ENCODE results near the gene OSBPL8. TPM values are rescaled to one million over a fixed set of nuclear protein-coding genes. Genes with fewer than 3 reads are reported as not detected.
A peak's percentile ranks its signal among the peaks of the same experiment; 100 is the strongest.

Gene OSBPL8
- total RNA-seq, 5 donors from 2014 or later (not counting 1 experiment from before 2014, with no cell fraction given) = 122 to 152 (median 130) TPM

DNA sequence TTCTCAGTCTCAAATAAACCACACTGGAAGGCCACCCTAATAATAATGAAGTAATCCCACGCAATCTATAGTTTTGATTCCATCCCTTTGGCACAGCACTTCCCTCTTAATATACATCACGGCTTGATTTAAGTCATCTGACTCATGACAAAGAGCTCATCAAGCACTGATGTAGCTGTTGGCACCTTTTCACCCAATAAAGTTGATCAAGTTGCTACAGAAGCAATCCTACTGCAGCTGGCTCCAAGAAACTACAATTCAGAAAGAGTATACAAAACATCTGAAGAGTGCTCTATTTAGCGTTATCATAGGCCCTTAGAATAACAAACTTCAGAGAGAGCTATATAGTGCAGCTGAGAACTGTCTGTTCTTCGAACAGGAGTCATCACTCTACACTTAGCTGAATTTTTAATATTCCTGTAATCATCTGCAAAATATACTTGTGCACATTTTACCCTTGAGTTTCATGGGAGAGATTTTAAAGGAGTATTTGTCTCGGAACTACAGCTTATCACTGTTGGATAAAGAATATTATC, 94.9 kb downstream of the OSBPL8 start:
- ATAC-seq (replicated peaks in 1 of 4) = no peak
- Mint-ChIP-seq H3K4me1 (peaks cover 33 to 50% (median 46%) of the 10 kb centered on the region in 3 donors), H3K27ac (no peak overlapping the region), H3K27me3 (no peaks in the 10 kb centered on the region), H3K36me3 (peaks cover 7% of the 10 kb centered on the region), H3K4me3 (no peak overlapping the region), H3K9me3 (no peaks in the 10 kb centered on the region)
- WGBS (ENCODE audit: insufficient coverage) = 95% methylated on average over 2 of the region's 5 CpGs
- ChIA-PET POLR2A (interaction anchor here in 1 of 2 donors (0.5 kb wide), 1 partner anchor 29 kb away, joined by 3 read pairs; no protein-coding TSS in a partner anchor), CTCF (interaction anchor here in 1 of 2 donors (1.6 kb wide), 1 partner anchor 122 kb away, joined by 4 read pairs; no protein-coding TSS in a partner anchor)
- Histone ChIP-seq H3K9me3 (no peaks in the 10 kb centered on the region), H3K27ac (ENCODE audit: low read length) (no peak overlapping the region), H3K27me3 (replicated peaks in 1 of 2; ENCODE audit: control insufficient read depth in 2 of 2, extremely low read depth in 1 of 2, insufficient read depth in 2 of 2, low read length in 1 of 2) (no peaks in the 10 kb centered on the region), H3K36me3 (ENCODE audit: control insufficient read depth in 2 of 2, extremely low read depth in 1 of 2, insufficient read depth in 1 of 2, low read length in 1 of 2) (no peaks in the 10 kb centered on the region), H3K4me3 (ENCODE audit: control insufficient read depth in 1 of 2, extremely low read depth in 1 of 2, low read length in 1 of 2) (no peak overlapping the region), H3K4me1 (ENCODE audit: control insufficient read depth in 1 of 2, extremely low read depth in 1 of 2, insufficient read depth in 2 of 2, low read length in 2 of 2) (no peaks in the 10 kb centered on the region)
- DNase-seq = no peak

DNA sequence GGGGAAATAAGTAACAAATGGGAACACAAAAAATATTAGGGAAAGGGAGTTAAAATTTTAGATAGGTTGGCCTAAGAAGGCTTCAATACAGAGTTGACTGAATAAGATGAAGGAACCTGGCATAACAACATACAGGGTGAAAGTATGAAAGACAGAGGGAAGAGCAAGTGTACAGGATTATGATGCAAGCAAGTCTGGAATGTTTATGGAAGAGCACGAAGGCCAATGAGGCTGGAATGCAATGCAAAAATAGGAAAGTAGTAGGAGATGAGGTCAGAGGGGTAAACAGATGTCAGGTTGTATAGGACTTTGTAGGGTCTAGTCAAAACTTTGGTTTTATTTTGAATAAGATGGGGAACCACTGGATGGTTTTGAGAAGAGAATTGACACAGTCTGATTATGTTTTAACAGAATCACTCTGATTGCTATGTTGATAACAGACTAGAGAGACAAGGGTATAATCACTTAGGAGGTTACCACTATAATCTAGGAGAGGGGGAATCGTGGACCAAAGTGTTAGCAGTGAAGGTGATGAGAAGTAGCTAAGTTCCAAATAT, 96.8 kb downstream of the OSBPL8 start:
- POLR2A ChIA-PET = interaction anchor here in 1 of 2 donors (1.0 kb wide), 1 partner anchor 24 kb away, joined by 7 read pairs; no protein-coding TSS in a partner anchor
- no peak overlapping the region for H3K27ac ChIP-seq (ENCODE audit: low read length)
- DNase-seq (no peak), ATAC-seq (replicated peaks in 1 of 4) (no peak)
- peaks cover 7% of the 10 kb centered on the region for H3K36me3 Mint-ChIP-seq
- peak overlapping the region; percentile 11 to 24 for H3K27ac Mint-ChIP-seq
- H3K9me3 Mint-ChIP-seq = no peaks in the 10 kb centered on the region
- no peaks in the 10 kb centered on the region for H3K9me3 ChIP-seq
- peaks cover 2 to 3% of the 10 kb centered on the region in 2 experiments for H3K4me1 ChIP-seq (ENCODE audit: control insufficient read depth in 1 of 2, extremely low read depth in 1 of 2, insufficient read depth in 2 of 2, low read length in 2 of 2)
- peaks cover 44 to 60% (median 58%) of the 10 kb centered on the region in 3 donors for H3K4me1 Mint-ChIP-seq
- no peak overlapping the region for H3K4me3 Mint-ChIP-seq
- no peaks in the 10 kb centered on the region for H3K36me3 ChIP-seq (ENCODE audit: control insufficient read depth in 2 of 2, extremely low read depth in 1 of 2, insufficient read depth in 1 of 2, low read length in 1 of 2)
- H3K27me3 ChIP-seq (replicated peaks in 1 of 2; ENCODE audit: control insufficient read depth in 2 of 2, extremely low read depth in 1 of 2, insufficient read depth in 2 of 2, low read length in 1 of 2) = no peaks in the 10 kb centered on the region
- no peak overlapping the region for H3K4me3 ChIP-seq (ENCODE audit: control insufficient read depth in 1 of 2, extremely low read depth in 1 of 2, low read length in 1 of 2)
- H3K27me3 Mint-ChIP-seq = no peaks in the 10 kb centered on the region
- 75% methylated on average over 2 of the region's 2 CpGs for WGBS (ENCODE audit: insufficient coverage)
- CTCF ChIA-PET = interaction anchor here in 1 of 2 donors (0.7 kb wide), 1 partner anchor 88 kb away, joined by 4 read pairs; no protein-coding TSS in a partner anchor

DNA sequence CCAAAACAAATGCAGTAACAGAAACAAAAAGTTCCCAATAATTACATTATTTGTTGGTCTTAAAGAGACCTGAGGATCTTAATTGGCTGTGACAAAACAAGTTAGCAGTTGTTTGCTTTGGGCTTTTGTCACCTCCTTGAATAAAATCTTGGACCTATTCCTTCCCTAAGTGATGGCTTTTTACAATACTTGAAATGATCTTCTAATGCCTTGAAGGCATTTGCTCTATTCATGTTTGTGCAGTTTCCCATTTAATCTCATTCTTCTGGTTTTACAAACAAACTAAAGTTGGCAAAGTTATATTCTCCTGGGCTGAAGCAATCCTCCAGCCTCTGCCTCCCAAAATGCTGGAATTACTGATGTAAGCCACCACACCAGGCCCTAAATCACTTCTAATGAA, 98.8 kb downstream of the OSBPL8 start:
- Histone ChIP-seq H3K4me3 (ENCODE audit: control insufficient read depth in 1 of 2, extremely low read depth in 1 of 2, low read length in 1 of 2) (no peak overlapping the region), H3K9me3 (no peaks in the 10 kb centered on the region), H3K36me3 (ENCODE audit: control insufficient read depth in 2 of 2, extremely low read depth in 1 of 2, insufficient read depth in 1 of 2, low read length in 1 of 2) (no peaks in the 10 kb centered on the region), H3K27me3 (replicated peaks in 1 of 2; ENCODE audit: control insufficient read depth in 2 of 2, extremely low read depth in 1 of 2, insufficient read depth in 2 of 2, low read length in 1 of 2) (no peaks in the 10 kb centered on the region), H3K4me1 (ENCODE audit: control insufficient read depth in 1 of 2, extremely low read depth in 1 of 2, insufficient read depth in 2 of 2, low read length in 2 of 2) (peaks cover 10% of the 10 kb centered on the region in 2 experiments), H3K27ac (ENCODE audit: low read length) (no peak overlapping the region)
- Mint-ChIP-seq H3K4me1 (peaks cover 58 to 66% (median 65%) of the 10 kb centered on the region in 3 donors), H3K4me3 (no peak overlapping the region), H3K36me3 (peaks cover 4% of the 10 kb centered on the region), H3K27ac (peak overlapping the region; percentile 56 to 81), H3K9me3 (no peaks in the 10 kb centered on the region), H3K27me3 (no peaks in the 10 kb centered on the region)
- ATAC-seq (replicated peaks in 1 of 4) (no peak), DNase-seq (no peak)
- ChIA-PET POLR2A (no interaction called here), CTCF (interaction anchor here in 1 of 2 donors (0.7 kb wide), 2 partner anchors 14 to 934 kb away, joined by 3 to 4 read pairs; no protein-coding TSS in a partner anchor)

DNA sequence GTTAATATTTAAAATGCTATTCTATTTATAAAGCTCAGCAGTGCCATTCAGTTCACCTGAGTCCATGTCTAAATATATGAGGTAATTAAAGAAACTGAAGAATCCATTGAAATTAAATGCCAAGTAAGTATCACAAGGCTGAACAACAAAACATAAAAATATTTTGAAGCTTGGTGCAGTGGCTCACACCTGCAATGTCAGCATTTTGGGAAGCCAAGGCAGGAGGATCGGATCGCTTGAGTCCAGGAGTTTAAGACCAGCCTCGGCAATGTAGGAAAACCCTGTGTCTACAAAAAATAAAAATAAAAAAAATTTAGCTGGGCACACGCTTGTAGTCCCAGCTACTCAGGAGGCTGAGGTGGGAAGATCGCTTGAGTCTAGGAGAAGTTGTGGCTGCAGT, 101.8 kb downstream of the OSBPL8 start:
- Histone ChIP-seq H3K36me3 (ENCODE audit: control insufficient read depth in 2 of 2, extremely low read depth in 1 of 2, insufficient read depth in 1 of 2, low read length in 1 of 2) (no peaks in the 10 kb centered on the region), H3K27me3 (replicated peaks in 1 of 2; ENCODE audit: control insufficient read depth in 2 of 2, extremely low read depth in 1 of 2, insufficient read depth in 2 of 2, low read length in 1 of 2) (no peaks in the 10 kb centered on the region), H3K27ac (ENCODE audit: low read length) (peak overlapping the region; percentile 70), H3K9me3 (no peaks in the 10 kb centered on the region), H3K4me3 (ENCODE audit: control insufficient read depth in 1 of 2, extremely low read depth in 1 of 2, low read length in 1 of 2) (no peak overlapping the region), H3K4me1 (ENCODE audit: control insufficient read depth in 1 of 2, extremely low read depth in 1 of 2, insufficient read depth in 2 of 2, low read length in 2 of 2) (peaks cover 10% of the 10 kb centered on the region in 2 experiments)
- Mint-ChIP-seq H3K9me3 (no peaks in the 10 kb centered on the region), H3K4me1 (peaks cover 54 to 60% (median 55%) of the 10 kb centered on the region in 3 donors), H3K27me3 (no peaks in the 10 kb centered on the region), H3K36me3 (peaks cover 1% of the 10 kb centered on the region), H3K27ac (peak overlapping the region; percentile 58 to 68), H3K4me3 (no peak overlapping the region)
- ChIA-PET CTCF (interaction anchor here in 1 of 2 donors (0.6 kb wide), 1 partner anchor 966 kb away, joined by 3 read pairs; no protein-coding TSS in a partner anchor), POLR2A (interaction anchor here in 1 of 2 donors (0.5 kb wide), 1 partner anchor 438 kb away, joined by 5 read pairs; no protein-coding TSS in a partner anchor)
- 100% methylated on average over 4 of the region's 5 CpGs for WGBS (ENCODE audit: insufficient coverage)
- DNase-seq (no peak), ATAC-seq (replicated peaks in 1 of 4) (no peak)

DNA sequence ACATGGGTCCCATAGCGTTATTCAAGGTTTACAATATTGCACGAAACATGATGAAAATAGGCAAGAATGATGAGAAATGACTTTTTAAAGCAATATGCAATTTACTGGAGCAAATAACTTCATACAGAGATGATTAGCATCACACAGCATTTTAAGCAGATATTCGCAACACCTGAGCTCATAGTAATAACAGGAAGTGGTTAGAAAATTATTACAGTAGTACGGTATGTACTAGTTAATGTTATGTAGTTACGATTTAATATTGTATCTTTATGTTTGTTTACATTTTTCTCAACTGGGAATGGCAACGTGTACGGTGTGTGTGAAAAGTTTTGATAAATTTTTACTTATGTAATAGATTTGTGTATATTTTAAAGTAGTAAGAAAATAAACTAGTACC, 102.6 kb downstream of the OSBPL8 start:
- H3K4me3 ChIP-seq (ENCODE audit: control insufficient read depth in 1 of 2, extremely low read depth in 1 of 2, low read length in 1 of 2) = no peak overlapping the region
- H3K27ac ChIP-seq (ENCODE audit: low read length) = peak overlapping the region; percentile 70
- no peaks in the 10 kb centered on the region for H3K27me3 Mint-ChIP-seq
- H3K27ac Mint-ChIP-seq = peak overlapping the region; percentile 88 to 90
- peaks cover 9% of the 10 kb centered on the region for H3K36me3 Mint-ChIP-seq
- H3K4me1 Mint-ChIP-seq = peaks cover 49 to 60% (median 49%) of the 10 kb centered on the region in 3 donors
- no peaks in the 10 kb centered on the region for H3K36me3 ChIP-seq (ENCODE audit: control insufficient read depth in 2 of 2, extremely low read depth in 1 of 2, insufficient read depth in 1 of 2, low read length in 1 of 2)
- H3K9me3 ChIP-seq = no peaks in the 10 kb centered on the region
- DNase-seq = peak in 1 of 35 experiments; percentile 19
- CTCF ChIA-PET = interaction anchor here (1.0 to 3.2 kb wide), 11 partner anchors 12 to 930 kb away, joined by 3 to 15 read pairs (median 4); partner anchors contain the start of gene BBS10 (in 1 of the 2)
- peak overlapping the region in 2 of 3 donors; percentile 0 to 9 for H3K4me3 Mint-ChIP-seq
- WGBS (ENCODE audit: insufficient coverage) = no CpG with 5 or more reads among the region's 7 CpGs
- H3K4me1 ChIP-seq (ENCODE audit: control insufficient read depth in 1 of 2, extremely low read depth in 1 of 2, insufficient read depth in 2 of 2, low read length in 2 of 2) = peaks cover 10% of the 10 kb centered on the region in 2 experiments
- H3K27me3 ChIP-seq (replicated peaks in 1 of 2; ENCODE audit: control insufficient read depth in 2 of 2, extremely low read depth in 1 of 2, insufficient read depth in 2 of 2, low read length in 1 of 2) = no peaks in the 10 kb centered on the region
- peak; percentile 58 to 75 (median 72) for ATAC-seq (replicated peaks in 1 of 4)
- POLR2A ChIA-PET = interaction anchor here in 1 of 2 donors (0.6 kb wide), 1 partner anchor 98 kb away, joined by 4 read pairs; no protein-coding TSS in a partner anchor
- no peaks in the 10 kb centered on the region for H3K9me3 Mint-ChIP-seq

DNA sequence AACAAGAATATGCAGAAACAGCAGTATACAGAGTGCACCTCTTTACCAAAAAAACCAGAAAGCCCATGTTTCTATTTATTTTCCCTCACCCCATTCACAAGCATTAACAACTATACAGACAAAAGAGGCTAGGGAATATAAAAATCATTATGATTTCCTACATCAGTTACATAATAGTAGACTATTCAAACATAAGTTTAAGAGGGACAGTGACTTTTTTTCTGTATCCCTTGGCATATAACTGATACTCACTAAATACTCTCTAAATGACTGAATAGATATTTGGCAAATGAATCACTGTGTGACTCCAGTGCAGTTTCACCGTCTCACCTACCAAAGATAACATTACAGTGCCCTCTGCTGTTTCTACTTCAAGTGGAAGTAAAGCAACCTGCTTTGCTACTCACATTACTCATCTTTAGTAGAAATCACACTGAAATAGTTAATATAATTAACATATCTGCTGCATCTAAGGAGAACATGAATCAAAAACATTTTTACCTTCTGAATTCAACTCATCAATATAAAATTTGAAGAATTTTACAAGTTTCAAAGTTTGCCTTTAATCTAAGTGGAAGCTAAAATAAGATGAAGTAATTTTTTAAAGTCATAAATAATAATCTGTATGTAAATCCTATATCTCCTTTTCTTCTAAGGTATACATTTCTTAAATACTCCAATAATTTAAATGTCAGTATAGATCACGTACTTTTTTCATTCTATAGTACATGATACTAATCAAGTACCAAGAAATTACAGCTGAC, 103.8 kb downstream of the OSBPL8 start:
- H3K9me3 Mint-ChIP-seq = no peaks in the 10 kb centered on the region
- no peaks in the 10 kb centered on the region for H3K27me3 Mint-ChIP-seq
- Histone ChIP-seq H3K27me3 (replicated peaks in 1 of 2; ENCODE audit: control insufficient read depth in 2 of 2, extremely low read depth in 1 of 2, insufficient read depth in 2 of 2, low read length in 1 of 2) (no peaks in the 10 kb centered on the region), H3K9me3 (no peaks in the 10 kb centered on the region), H3K4me3 (ENCODE audit: control insufficient read depth in 1 of 2, extremely low read depth in 1 of 2, low read length in 1 of 2) (no peak overlapping the region), H3K36me3 (ENCODE audit: control insufficient read depth in 2 of 2, extremely low read depth in 1 of 2, insufficient read depth in 1 of 2, low read length in 1 of 2) (no peaks in the 10 kb centered on the region), H3K27ac (ENCODE audit: low read length) (peak overlapping the region; percentile 70), H3K4me1 (ENCODE audit: control insufficient read depth in 1 of 2, extremely low read depth in 1 of 2, insufficient read depth in 2 of 2, low read length in 2 of 2) (peaks cover 10% of the 10 kb centered on the region in 2 experiments)
- no peak overlapping the region for H3K4me3 Mint-ChIP-seq
- peak in 3 of 4 experiments; percentile 62 to 76 (median 73) for ATAC-seq (replicated peaks in 1 of 4)
- no CpG with 5 or more reads among the region's 2 CpGs for WGBS (ENCODE audit: insufficient coverage)
- DNase-seq = peak in 4 of 35 experiments; percentile 4 to 62 (median 9)
- peaks cover 41 to 49% (median 45%) of the 10 kb centered on the region in 3 donors for H3K4me1 Mint-ChIP-seq
- ChIA-PET POLR2A (interaction anchor here in 1 of 2 donors (0.6 to 0.8 kb wide), 2 partner anchors 13 to 103 kb away, joined by 5 to 6 read pairs; no protein-coding TSS in a partner anchor), CTCF (interaction anchor here (0.6 to 3.2 kb wide), 25 partner anchors 10 to 1239 kb away, joined by 3 to 15 read pairs (median 3); partner anchors contain the start of gene BBS10 (in 1 of the 2))
- peaks cover 15% of the 10 kb centered on the region for H3K36me3 Mint-ChIP-seq
- H3K27ac Mint-ChIP-seq = peak overlapping the region; percentile 0 to 44

All from T-cell (primary cell).